Fibroblast of skin of left biceps (primary cell): ENCODE data around the gene DENND1C.

ENCODE experiments used
- DNase-seq, 2 experiments: peaks; one replicate each; pipeline ENCODE4 v3.0.0-alpha.2; 2013; ENCODE audit warnings: low read depth in 2 of 2

Gene DENND1C, protein sequence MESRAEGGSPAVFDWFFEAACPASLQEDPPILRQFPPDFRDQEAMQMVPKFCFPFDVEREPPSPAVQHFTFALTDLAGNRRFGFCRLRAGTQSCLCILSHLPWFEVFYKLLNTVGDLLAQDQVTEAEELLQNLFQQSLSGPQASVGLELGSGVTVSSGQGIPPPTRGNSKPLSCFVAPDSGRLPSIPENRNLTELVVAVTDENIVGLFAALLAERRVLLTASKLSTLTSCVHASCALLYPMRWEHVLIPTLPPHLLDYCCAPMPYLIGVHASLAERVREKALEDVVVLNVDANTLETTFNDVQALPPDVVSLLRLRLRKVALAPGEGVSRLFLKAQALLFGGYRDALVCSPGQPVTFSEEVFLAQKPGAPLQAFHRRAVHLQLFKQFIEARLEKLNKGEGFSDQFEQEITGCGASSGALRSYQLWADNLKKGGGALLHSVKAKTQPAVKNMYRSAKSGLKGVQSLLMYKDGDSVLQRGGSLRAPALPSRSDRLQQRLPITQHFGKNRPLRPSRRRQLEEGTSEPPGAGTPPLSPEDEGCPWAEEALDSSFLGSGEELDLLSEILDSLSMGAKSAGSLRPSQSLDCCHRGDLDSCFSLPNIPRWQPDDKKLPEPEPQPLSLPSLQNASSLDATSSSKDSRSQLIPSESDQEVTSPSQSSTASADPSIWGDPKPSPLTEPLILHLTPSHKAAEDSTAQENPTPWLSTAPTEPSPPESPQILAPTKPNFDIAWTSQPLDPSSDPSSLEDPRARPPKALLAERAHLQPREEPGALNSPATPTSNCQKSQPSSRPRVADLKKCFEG

DNA sequence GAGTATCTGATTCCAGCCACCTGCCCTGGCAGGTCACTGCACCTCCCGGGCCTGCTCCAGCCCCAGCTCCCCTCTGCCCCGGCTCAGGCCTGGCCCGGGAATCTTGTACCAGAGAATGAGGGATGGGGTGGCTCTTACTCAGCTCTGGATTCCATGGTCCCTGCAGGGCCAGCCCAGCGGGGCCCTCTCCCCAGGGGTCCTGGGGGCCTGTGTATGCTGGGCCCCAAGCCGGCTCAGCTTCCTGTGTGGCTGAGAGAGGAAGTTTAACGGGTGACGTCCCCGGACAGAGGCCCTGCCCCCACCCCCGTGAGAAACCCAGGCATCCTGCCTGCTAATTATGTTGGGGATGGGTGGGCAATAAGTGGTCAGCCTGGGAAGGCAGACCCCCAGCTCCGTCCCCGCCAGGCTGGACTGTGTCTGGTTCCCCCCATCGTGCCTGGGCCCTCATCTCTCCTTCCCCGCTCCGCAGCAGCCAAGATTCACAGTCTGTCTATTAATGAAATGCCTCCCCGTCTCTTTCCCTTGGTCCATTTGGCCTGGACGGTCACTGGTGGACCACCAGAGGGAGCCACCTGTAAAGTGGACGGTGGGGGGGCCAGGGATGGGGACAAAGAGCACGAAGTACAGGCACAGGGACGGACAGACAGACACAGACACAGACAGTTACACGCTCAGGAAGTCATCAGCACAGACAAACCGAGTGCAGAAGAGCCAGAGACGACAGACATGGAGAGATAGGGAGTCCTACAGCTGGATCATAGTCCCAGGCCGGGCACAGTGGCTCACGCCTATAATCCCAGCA, at the start of gene DENND1C:
Gene DENND1C (minus strand): TSS at position 247 of the 802 bp plus-strand sequence. CDS start 92 bp downstream, at position 155.
- no peak for DNase-seq

DNA sequence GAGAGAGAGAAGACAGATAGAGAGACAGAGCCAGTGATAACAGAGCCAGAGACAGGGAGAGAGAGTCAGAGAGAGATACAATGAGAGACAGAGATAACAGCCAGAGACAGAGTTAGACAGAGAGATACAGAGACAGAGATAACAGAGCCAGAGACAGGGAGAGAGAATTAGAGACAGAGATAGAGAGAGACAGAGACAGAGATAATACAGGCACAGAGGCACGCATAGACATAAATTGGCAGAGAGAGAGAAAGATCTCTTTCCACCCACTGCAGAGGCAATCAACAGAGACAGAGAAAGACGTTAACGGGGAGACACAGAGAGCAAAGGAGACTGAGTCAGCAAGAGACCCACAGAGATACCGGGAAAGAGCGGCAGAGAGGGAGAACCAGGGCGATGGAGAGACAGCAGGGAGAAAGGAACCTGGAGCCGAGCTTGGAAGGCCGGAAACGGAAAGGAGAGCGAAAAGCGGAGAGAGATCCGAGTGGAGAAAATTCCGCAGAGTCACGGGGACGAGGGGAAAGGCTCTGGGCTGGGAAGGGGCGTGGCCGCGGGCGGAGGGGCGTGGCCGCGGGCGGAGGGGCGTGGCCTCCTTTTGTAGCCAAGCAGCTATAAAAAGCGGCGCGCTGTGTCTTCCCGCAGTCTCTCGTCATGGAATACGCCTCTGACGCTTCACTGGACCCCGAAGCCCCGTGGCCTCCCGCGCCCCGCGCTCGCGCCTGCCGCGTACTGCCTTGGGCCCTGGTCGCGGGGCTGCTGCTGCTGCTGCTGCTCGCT, 49.0 kb upstream of the DENND1C start, which contains the start of gene TNFSF9:
Gene TNFSF9 (plus strand): TSS at position 641 of the 777 bp plus-strand sequence. CDS start 11 bp downstream, at position 652.
- peak; percentile 65 to 68 for DNase-seq

DNA sequence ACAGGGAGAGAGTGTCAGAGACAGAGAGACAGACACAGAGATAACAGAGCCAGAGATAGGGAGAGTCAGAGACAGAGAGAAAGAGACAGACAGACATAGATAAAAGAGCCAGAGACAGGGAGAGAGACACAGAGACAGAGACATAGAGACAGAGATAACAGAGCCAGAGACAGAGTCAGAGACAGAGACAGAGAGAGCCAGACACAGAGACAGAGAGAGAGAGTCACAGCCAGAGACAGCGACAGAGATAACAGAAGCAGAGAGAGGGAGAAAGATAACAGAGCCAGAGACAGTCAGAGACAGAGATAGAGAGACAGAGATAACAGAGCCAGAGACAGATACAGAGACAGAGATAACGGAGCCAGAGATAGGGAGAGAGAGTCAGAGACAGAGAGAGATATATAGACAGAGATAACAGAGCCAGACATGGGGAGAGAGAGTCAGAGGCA, 48.4 kb upstream of the DENND1C start:
- DNase-seq = no peak

DNA sequence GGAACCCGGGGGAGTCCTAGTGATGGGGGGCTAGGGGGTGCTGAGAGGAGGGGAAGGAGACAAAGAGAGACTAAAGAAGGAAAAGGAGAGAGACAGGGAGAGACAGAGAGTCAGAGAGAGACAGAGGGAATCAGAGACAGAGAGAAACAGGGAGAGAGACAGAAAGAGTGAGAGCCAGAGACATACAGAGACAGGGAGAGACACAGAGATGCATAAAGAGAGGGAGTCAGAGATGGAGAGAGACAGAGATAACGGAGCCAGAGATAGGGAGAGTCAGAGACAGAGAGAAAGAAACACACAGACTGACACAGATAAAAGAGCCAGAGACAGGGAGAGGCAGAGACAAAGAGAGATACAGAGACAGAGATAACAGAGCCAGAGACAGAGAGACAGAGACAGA, 47.8 kb upstream of the DENND1C start:
- no peak for DNase-seq

DNA sequence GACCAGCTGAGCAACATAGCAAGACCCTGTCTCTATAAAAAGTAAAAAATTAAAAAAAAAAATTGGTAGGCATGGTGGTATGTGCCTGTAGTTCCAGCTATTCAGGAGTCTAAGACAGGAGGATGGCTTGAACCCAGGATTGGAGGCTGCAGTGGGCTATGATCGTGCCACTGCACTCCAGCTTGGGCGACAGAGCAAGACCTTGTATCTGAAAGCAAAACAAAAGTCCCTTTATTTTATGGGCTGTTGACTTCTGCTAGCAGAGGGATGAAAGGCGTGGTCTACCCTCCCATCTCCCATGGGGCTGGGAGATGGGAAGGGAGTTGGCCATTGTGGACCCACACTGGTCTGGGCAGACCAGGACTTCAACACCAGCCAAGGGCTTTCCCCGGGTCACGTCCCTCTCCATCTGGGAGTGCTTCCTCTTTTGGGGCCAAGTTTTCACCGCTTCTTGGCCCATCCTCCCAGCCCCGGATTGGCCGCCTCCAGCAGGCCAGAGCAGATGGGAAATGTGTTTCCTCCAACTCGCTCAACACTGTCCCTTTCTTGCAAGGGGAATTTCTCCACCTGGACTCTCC, 47.0 kb upstream of the DENND1C start:
- no peak for DNase-seq

DNA sequence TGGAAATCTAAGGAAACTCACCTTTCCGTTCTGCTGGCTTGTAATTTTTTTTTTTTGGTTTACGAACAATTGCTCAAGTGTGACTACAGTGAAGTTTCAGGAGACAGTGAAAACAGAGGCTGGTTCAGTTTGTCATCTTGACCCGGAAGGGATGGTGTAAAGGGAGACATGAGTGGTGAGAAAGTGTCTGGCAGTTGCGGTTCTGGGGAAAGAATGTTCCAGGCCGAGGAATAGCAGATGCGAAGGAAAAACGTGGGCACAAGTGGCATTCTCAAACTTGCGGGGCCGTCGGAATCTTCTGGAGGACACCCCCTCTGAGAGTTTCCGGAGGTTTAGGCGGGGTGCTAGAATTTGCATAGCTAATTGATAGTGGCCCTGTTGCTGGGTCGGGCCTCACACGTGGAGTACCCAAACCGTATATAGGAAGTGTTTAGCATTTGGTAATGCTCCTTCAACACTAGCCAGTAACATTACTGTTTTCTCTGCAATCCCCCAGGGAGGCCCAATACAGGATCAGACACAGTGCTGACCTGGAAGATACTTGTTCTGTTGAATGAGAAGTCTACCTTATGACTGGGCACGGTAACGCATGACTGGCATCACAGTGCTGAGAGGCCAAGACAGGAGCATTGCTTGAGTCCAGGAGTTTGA, 46.4 kb upstream of the DENND1C start:
- DNase-seq = no peak

DNA sequence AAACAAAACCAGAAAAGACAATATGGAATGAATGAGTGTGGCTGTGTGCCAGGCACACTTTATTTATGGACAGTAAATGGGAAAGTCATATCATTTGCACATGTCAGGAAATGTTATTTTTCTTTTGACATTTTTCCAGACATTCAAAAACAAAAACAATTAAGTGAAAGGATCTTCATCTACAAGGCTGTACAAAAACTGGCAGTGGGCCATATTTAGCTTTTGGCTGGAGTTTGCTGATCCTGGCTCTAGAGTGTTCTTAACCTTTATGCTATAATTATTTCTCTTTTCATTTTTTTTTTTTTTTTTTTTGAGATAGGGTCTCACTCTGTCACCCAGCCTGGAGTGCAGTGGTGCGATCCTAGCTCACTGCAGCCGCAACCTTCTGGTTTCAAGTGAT, 42.7 kb upstream of the DENND1C start:
- DNase-seq = no peak

DNA sequence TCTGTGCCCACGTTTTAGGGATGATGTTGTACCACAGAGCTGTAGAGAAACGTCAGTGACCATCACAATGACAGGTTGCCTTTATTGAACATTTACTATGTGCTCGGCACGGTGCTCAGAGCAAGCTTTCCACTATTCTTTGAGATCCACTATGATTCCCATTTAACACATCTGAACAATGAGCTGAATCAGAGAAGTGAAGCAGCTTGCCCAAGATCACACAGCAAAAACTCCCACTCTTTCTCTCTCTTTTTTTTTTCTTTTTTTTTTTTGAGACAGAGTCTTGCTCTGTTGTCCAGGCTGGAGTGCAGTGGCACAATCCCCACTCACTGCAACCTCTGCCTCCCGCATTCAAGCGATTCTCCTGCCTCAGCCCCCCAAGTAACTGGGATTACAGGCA, 41.1 kb upstream of the DENND1C start:
- DNase-seq = no peak

DNA sequence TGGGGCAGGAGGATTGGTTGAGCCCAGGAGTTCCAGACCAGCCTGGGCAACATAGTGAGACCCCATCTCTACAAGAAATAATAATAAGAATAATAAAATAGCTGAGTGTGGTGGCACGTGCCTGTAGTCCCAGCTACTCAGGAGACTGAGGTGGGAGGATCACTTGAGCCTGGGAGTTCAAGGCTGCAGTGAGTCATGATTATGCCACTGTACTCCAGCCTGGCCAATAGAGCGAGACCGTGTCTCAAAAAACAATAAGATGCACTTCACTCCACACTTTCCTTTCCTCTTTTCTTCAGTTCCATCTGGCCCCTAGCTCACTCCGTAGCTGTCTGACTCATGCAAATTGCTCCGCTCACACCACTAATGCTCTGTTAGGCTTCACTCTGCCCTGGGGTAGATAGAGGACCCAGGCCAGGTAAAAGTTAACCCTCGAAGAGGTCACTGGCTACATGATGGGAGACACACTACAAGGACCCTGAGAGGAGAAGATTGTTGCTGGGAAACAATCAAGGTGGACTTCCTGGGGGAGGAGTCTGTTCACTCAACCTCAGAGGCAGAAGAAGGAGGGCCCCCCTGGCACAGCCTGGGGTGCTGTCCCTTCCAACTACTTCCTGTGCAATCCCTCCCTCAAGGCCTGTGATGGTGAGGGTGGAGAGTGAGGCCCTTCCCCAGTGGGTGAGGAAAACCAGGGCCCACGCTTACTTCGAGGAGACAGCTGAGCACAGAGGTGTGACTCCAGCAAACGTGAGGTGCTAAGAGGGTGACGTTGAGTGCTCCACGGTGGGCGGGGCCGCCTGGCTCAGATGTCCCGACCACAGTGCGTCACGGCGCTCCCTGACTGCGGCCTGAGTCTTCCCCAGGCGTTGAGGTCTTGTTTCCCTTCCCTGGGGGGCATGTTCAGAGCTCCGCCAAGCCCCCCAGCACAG, 40.4 kb upstream of the DENND1C start:
- DNase-seq = no peak

DNA sequence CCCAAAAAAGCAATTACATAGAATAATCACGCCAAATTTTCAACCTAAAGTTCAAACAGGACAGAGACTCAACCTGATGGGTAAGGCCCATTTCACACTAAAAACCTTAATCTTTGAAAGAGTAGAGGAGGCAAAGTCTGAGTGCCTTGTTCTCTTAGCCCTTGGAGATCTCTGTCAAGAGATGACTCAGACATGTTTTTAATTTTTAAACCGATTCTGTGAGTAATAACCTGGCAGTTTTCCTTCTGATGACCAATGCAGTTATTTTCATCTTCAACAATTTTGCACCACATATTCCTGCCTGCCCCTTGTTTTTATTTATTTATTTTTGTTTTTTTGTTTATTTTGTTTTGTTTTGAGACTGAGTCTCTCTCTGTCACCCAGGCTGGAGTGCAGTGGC, 37.7 kb upstream of the DENND1C start:
- DNase-seq = peak; percentile 54 to 57

DNA sequence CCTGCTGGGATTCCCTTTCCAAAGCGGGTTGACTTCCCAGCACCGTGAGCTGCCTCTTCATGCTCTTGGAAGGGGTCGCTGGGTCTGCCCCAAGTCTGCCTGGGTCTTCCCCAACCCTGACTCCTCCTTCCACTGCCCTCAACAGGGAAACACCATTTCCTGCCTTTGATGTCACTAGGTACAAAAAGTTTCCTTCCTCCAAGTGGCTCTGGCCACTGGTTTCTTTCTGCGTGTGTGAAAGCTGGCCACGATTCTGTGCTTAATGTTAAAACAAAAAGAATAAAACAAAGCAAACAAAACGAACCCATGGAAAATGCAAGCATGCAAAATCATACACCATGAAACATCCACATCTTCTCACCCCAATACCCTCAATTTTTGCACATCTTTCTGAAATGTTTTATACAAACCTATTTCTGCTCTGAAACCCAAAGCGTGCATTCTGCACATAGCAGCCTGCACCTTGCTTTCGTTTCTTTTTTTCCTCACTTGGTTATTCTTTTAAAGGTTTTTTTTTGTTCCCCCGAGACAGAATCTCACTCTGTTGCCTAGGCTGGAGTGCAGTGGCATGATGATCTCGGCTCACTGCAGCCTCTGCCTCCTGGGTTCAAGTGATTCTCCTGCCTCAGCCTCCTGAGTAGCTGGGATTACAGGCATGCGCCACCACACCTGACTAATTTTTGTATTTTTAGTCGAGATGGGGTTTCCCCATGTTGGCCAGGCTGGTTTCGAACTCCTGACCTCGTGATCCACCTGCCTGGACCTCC, 36.7 kb upstream of the DENND1C start:
- no peak for DNase-seq

DNA sequence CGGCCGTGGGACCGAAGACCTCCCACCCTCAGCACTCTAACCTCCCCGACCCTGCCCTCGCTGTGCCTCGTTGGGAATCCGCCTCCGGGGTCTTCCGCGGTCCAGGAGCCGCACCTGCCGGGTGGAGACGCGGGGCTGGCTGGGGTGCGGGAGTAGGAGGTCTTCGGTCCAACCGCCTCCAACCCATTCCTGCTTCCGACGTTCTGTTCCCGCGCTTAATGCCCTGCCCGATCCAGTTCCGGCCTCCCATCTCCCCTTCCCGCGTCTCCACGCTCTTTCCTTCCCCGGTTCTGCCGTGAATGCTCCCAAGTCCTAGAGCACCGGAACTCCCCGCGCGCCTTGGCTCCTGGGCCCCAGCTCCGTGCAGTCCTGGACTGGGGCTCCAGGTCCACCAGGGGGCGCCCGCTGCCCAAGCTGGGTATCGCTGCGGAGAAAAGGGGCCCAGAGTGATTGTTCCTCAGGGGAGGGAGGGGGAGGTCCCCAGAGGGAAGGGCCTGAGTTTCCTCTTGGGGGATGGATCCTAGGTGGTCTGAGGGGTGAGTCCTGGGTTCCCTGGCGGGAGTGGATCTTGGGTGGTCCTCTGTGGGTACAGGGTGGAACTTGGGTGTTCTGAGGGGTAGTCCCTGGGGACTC, 35.2 kb upstream of the DENND1C start:
- DNase-seq = peak; percentile 51 to 59

DNA sequence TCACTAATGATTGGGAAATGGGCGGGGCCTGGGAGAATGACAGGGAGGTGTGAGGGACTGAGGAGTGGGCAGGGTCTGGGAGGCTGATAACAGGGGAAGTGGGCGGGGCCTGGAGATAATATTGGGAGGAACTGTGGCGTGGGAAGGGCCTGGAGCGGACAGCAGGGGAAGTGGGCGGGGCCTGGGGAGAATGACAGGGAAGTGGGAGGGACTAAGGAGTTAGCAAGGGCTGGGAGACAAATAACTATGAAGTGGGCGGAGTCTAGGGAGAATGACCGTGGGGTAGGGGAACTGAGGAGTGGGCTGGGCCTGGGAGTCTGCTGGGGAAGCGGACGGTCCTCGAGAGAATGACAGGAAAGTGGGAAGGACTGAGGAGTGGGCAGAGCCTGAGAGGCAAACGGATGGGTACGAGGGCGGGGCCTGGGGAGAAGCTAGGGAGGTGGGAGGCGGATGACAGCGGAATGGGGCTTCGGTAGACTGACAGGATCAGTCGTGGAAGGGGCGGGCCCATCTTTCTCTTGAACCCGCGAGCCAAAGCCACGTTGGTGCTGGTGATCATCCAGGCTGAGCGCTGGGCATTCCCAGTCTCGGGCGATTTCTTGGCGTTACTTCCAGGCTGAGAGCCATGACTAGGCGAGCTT, 34.6 kb upstream of the DENND1C start:
- DNase-seq = peak; percentile 73 to 77

DNA sequence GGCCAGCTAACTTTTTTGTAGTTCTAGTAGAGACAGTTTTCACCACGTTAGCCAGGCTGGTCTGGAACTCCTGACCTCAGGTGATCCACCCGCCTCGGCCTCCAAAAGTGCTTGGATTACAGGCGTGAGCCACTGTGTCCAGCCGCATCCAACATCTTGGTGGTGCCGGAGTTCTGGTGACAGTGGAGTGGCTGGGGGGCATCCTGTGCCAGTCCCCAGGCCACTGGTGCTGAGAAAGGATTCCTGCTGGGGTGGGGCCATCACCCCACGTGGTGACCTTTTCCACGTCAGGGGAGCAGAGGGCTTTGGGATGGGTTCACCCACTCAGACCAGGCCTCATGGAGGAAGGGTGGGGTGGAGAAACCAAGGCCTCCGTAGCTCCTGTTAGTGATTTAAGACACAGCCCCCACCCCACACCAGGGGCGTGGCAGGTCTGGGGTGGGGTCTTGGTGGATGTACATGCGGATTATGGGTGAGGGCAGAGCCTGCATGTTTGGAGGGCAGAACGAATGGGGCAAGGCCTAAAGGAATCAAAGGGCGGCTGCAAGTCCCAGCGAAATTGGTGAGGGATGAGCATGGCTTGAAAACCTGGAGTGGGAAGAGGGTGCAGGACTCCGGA, 33.4 kb upstream of the DENND1C start:
- DNase-seq = no peak

DNA sequence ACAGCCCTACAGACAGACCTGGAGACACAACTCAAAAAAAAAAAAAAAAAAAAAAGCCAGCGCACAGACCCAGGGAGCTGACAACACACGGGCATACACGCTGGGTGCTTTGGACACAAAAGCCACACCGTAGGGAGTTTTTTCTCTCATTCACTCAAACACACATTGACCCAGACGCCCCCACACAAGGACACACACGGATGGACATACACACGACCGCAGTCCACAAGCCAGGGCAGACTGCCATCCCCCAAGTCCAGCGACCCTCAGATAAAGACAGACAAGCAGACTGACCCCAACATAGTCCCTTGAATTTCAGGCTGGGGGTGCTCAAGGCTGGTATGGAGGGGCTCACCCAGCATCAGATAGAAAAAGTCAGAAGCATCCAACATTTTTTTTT, 32.5 kb upstream of the DENND1C start:
- DNase-seq = no peak

DNA sequence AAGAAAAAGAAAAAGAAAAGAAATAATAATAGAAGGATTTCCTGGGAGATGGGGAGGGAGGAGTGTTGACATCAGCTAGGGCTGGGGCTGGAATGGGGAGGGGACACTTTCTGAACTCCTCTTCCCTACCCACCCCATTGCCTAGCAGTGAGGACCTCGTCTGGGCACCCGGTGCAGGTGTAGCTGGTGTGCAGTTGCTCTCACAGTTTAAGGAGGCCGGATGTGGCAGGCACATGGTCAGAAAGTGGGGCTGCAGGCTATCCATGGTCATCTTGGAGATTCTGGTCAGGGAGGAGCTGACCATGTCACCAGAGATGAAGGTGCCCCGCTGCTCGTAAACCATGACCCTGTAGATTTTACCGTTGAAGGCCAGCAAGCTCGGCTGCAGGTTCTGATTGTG, 29.0 kb upstream of the DENND1C start:
- DNase-seq = no peak
